GM12878 (cell line): ENCODE measurements around the gene ENTPD6. TPM values are rescaled to one million over a fixed set of nuclear protein-coding genes. Genes with fewer than 3 reads are reported as not detected.

Source experiments
- BACH1 ChIP-seq: fragments of 450-650 bp; IDR thresholded peaks from 2 replicates; pipeline ENCODE4 v1.6.1; 2017; ENCODE audit warnings: mild to moderate bottlenecking, borderline replicate concordance
- CBFB ChIP-seq: IDR thresholded peaks from 2 replicates; pipeline ENCODE4 v1.6.1; 2016; ENCODE audit warnings: antibody characterized with exemption, low read depth
- EZH2 ChIP-seq: IDR thresholded peaks from 2 replicates; pipeline ENCODE4 v1.6.1; 2012; ENCODE audit warnings: low read depth, mild to moderate bottlenecking, control low read depth, inconsistent platforms, low read length, borderline replicate concordance; ENCODE audit not compliant: control insufficient read depth
- GATAD2B ChIP-seq: fragments of 450-650 bp; conservative IDR thresholded peaks from 2 replicates; pipeline ENCODE4 v1.6.1; 2017; ENCODE audit warnings: low read depth, mild to moderate bottlenecking, moderate library complexity
- HCFC1 ChIP-seq: fragments of 150-350 bp; IDR thresholded peaks from 2 replicates; pipeline ENCODE4 v1.6.1; 2014; ENCODE audit warnings: low read length
- NR2F1 ChIP-seq: fragments of 450-650 bp; conservative IDR thresholded peaks from 2 replicates; pipeline ENCODE4 v1.6.1; 2017; ENCODE audit warnings: mild to moderate bottlenecking
- PAX8 ChIP-seq: fragments of 450-650 bp; IDR thresholded peaks from 2 replicates; pipeline ENCODE4 v1.6.1; 2017; ENCODE audit warnings: mild to moderate bottlenecking, moderate library complexity
- PBX3 ChIP-seq: IDR thresholded peaks from 2 replicates; pipeline ENCODE4 v1.6.1; 2011; ENCODE audit warnings: mild to moderate bottlenecking, low read depth, low read length, moderate library complexity; ENCODE audit not compliant: insufficient replicate concordance
- RAD51 ChIP-seq: fragments of 450-650 bp; IDR thresholded peaks from 2 replicates; pipeline ENCODE4 v1.6.1; 2016; ENCODE audit warnings: moderate library complexity, mild to moderate bottlenecking, inconsistent platforms
- SMC3 ChIP-seq: IDR thresholded peaks from 2 replicates; pipeline ENCODE4 v1.6.1; 2011; ENCODE audit warnings: low read length, improper control_type of control experiment, borderline replicate concordance
- SPI1 ChIP-seq: IDR thresholded peaks from 2 replicates; pipeline ENCODE4 v1.6.1; 2011; ENCODE audit warnings: low read depth, mild to moderate bottlenecking, low read length, moderate library complexity, borderline replicate concordance; ENCODE audit not compliant: insufficient read depth
- TCF3 ChIP-seq: IDR thresholded peaks from 2 replicates; pipeline ENCODE4 v1.6.1; 2012; ENCODE audit warnings: low read depth, mild to moderate bottlenecking, low read length, borderline replicate concordance; ENCODE audit not compliant: insufficient read depth
- polyA plus RNA-seq, 11 experiments: library from polyadenylated mRNA; depleted of rRNA in 4 of 11; unstranded in 6 of 11; stranded (reverse) in 5 of 11; fragments of >200 nt; fragmentation: Nextera tagmentation in 4 of 11; fragmentation: Illumina TruSeq in 1 of 11; extraction: Ambion mirVana in 4 of 11; extraction: Trizol in 1 of 11; gene quantifications; 1 replicate in 1 of 11; 2 replicates in 10 of 11; pipeline versions ENCODE4 v1.2.1 to v1.2.3, GENCODE V29; 2011 to 2016; ENCODE audit warnings: inconsistent platforms in 2 of 11, missing spikeins in 2 of 11, low read depth in 1 of 11
- total RNA-seq, 4 experiments: library from RNA; depleted of rRNA in 3 of 4; stranded (reverse); fragments of >200 nt in 3 of 4; fragmentation: Illumina TruSeq in 1 of 4; extraction: Trizol in 1 of 4; gene quantifications; 2 replicates each; pipeline versions ENCODE4 v1.2.1 to v1.2.3, GENCODE V29; 2013 to 2021
- TF ChIP-seq, protein P1 (sequence below), 3 experiments: IDR thresholded peaks in 2 of 3; conservative IDR thresholded peaks in 1 of 3; 2 replicates each; pipeline ENCODE4 v1.5.1; 2011; ENCODE audit warnings: low read depth in 3 of 3, low read length in 3 of 3, mild to moderate bottlenecking in 3 of 3, control low read depth in 2 of 3, moderate library complexity in 2 of 3, inconsistent platforms in 1 of 3, mixed read lengths in 1 of 3; ENCODE audit not compliant: control insufficient read depth in 2 of 3, insufficient read depth in 1 of 3; ENCODE audit errors: extremely low read depth in 1 of 3
- TF ChIP-seq, protein P2 (sequence below): fragments of 450-650 bp; IDR thresholded peaks from 2 replicates; pipeline ENCODE4 v1.6.1; 2017; ENCODE audit warnings: mild to moderate bottlenecking, moderate library complexity
- TF ChIP-seq, protein P3 (sequence below): fragments of 450-650 bp; IDR thresholded peaks from 2 replicates; pipeline ENCODE4 v1.6.1; 2017; ENCODE audit warnings: antibody characterized with exemption, mild to moderate bottlenecking, moderate library complexity

Gene ENTPD6
- total and polyA plus RNA-seq, 10 of the 15 experiments (the other 5 are each of a cell fraction or from before 2014, with no cell fraction given): 0.53 to 45.4 (median 31.1) TPM

DNA sequence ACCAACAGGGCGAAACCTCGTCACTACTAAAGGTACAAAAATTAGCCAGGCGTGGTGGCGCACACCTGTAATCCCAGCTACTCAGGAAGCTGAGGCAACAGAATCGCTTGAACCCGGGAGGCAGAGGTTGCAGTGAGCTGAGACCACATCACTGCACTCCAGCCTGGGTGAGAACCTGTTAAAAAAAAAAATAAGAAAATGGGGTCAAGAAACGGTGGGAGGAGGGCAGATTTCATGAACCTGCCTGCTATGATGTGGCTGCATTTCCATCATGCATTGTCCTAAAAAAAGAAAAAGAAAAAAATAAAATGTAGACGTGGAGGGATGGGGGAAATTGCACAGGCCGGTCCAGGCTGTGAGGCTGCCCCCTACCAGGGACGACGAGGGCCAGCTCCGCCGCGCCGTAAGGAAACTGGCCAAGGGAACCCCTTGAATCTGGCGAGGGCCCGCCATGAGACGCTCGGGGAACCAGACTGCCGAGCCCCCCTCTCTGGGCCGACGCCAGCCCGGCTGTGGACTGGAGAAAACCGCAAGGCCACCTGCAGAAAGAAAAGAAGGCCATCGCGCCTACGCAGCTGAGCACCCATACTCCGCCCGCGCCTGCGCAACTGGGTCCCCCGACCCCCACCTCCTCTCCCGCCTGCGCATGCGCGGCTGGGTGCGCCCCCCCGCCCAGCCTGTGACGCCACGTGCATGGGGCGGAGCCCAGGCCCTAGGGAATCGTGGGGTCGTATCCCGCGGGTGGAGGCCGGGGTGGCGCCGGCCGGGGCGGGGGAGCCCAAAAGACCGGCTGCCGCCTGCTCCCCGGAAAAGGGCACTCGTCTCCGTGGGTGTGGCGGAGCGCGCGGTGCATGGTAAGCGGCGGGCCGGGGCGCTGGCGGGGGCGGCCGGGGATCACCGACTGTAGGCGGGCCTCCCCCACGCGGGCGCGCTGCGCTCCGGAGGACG lies at the start of gene ENTPD6 (continued):
- TF ChIP-seq, protein P1, sequence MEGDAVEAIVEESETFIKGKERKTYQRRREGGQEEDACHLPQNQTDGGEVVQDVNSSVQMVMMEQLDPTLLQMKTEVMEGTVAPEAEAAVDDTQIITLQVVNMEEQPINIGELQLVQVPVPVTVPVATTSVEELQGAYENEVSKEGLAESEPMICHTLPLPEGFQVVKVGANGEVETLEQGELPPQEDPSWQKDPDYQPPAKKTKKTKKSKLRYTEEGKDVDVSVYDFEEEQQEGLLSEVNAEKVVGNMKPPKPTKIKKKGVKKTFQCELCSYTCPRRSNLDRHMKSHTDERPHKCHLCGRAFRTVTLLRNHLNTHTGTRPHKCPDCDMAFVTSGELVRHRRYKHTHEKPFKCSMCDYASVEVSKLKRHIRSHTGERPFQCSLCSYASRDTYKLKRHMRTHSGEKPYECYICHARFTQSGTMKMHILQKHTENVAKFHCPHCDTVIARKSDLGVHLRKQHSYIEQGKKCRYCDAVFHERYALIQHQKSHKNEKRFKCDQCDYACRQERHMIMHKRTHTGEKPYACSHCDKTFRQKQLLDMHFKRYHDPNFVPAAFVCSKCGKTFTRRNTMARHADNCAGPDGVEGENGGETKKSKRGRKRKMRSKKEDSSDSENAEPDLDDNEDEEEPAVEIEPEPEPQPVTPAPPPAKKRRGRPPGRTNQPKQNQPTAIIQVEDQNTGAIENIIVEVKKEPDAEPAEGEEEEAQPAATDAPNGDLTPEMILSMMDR (IDR thresholded peaks at IDR 0.05 in 2 of 3, conservative IDR thresholded peaks at IDR 0.05 in 1 of 3; ENCODE audit: control insufficient read depth in 2 of 3, extremely low read depth in 1 of 3, insufficient read depth in 1 of 3, low read depth in 3 of 3, low read length in 3 of 3): peak in 2 of 3 experiments; percentile 3 to 8; a peak in 1 of 6 replicates
- TF ChIP-seq, protein P2, sequence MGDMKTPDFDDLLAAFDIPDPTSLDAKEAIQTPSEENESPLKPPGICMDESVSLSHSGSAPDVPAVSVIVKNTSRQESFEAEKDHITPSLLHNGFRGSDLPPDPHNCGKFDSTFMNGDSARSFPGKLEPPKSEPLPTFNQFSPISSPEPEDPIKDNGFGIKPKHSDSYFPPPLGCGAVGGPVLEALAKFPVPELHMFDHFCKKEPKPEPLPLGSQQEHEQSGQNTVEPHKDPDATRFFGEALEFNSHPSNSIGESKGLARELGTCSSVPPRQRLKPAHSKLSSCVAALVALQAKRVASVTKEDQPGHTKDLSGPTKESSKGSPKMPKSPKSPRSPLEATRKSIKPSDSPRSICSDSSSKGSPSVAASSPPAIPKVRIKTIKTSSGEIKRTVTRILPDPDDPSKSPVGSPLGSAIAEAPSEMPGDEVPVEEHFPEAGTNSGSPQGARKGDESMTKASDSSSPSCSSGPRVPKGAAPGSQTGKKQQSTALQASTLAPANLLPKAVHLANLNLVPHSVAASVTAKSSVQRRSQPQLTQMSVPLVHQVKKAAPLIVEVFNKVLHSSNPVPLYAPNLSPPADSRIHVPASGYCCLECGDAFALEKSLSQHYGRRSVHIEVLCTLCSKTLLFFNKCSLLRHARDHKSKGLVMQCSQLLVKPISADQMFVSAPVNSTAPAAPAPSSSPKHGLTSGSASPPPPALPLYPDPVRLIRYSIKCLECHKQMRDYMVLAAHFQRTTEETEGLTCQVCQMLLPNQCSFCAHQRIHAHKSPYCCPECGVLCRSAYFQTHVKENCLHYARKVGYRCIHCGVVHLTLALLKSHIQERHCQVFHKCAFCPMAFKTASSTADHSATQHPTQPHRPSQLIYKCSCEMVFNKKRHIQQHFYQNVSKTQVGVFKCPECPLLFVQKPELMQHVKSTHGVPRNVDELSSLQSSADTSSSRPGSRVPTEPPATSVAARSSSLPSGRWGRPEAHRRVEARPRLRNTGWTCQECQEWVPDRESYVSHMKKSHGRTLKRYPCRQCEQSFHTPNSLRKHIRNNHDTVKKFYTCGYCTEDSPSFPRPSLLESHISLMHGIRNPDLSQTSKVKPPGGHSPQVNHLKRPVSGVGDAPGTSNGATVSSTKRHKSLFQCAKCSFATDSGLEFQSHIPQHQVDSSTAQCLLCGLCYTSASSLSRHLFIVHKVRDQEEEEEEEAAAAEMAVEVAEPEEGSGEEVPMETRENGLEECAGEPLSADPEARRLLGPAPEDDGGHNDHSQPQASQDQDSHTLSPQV: 0 out of 2 replicates have a peak, but pooled peaks have one; percentile 25
- peak; percentile 65; the same call in 1 of the 2 replicates for TF ChIP-seq BACH1
- 0 out of 2 replicates have a peak, but pooled peaks have one; percentile 12 for TF ChIP-seq HCFC1
- TF ChIP-seq RAD51: no peak
- peak; percentile 66 for TF ChIP-seq TCF3
- TF ChIP-seq, protein P3, sequence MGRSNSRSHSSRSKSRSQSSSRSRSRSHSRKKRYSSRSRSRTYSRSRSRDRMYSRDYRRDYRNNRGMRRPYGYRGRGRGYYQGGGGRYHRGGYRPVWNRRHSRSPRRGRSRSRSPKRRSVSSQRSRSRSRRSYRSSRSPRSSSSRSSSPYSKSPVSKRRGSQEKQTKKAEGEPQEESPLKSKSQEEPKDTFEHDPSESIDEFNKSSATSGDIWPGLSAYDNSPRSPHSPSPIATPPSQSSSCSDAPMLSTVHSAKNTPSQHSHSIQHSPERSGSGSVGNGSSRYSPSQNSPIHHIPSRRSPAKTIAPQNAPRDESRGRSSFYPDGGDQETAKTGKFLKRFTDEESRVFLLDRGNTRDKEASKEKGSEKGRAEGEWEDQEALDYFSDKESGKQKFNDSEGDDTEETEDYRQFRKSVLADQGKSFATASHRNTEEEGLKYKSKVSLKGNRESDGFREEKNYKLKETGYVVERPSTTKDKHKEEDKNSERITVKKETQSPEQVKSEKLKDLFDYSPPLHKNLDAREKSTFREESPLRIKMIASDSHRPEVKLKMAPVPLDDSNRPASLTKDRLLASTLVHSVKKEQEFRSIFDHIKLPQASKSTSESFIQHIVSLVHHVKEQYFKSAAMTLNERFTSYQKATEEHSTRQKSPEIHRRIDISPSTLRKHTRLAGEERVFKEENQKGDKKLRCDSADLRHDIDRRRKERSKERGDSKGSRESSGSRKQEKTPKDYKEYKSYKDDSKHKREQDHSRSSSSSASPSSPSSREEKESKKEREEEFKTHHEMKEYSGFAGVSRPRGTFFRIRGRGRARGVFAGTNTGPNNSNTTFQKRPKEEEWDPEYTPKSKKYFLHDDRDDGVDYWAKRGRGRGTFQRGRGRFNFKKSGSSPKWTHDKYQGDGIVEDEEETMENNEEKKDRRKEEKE: no peak
- peak; percentile 12 for TF ChIP-seq PBX3
- TF ChIP-seq NR2F1: peak; percentile 88
- no peak for TF ChIP-seq EZH2
- no peak for TF ChIP-seq PAX8
- no peak for TF ChIP-seq SPI1
- TF ChIP-seq SMC3: peak; percentile 20; the same call in 1 of the 2 replicates
- TF ChIP-seq CBFB: peak; percentile 86; the same call in 1 of the 2 replicates
- peak; percentile 87; the same call in 1 of the 2 replicates for TF ChIP-seq GATAD2B
